SU-DHL-6 (cell line): ENCODE results near the gene NUDCD2.

Experiments
- EZH2phosphoT487 ChIP-seq: fragments of 200-600 bp; sonication (generic), shearing (Covaris generic); conservative IDR thresholded peaks from 2 replicates; pipeline ENCODE4 v1.6.1; 2018; ENCODE audit warnings: mild to moderate bottlenecking, antibody characterized with exemption, low read length, moderate library complexity, mixed read lengths
- TF ChIP-seq, protein P1 (sequence below): fragments of 200-600 bp; sonication (generic); IDR thresholded peaks from one replicate; pipeline ENCODE4 v1.5.1; 2017; ENCODE audit warnings: antibody characterized with exemption, mild to moderate bottlenecking, low read length, moderate library complexity; ENCODE audit not compliant: insufficient read depth, poor library complexity, severe bottlenecking

DNA sequence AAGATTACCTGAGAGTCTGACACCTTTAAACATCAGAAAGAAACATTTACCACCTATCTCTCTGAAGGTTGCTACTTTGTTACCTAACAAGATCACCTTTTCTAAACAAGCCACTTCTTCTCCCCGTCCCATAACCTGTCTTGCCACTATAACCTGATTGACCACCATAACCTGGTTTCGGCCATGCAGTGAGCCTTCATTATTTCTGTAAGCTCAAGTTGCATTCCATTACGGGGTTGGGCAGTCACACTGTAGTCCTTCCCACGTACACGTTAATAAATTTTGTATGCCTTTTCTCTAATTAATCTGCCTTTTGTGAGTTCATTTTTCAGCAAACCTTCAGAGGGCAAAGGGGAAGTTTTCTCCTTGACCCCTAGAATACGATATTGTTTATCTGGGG is 50.5 kb downstream of the NUDCD2 start:
- TF ChIP-seq, protein P1, sequence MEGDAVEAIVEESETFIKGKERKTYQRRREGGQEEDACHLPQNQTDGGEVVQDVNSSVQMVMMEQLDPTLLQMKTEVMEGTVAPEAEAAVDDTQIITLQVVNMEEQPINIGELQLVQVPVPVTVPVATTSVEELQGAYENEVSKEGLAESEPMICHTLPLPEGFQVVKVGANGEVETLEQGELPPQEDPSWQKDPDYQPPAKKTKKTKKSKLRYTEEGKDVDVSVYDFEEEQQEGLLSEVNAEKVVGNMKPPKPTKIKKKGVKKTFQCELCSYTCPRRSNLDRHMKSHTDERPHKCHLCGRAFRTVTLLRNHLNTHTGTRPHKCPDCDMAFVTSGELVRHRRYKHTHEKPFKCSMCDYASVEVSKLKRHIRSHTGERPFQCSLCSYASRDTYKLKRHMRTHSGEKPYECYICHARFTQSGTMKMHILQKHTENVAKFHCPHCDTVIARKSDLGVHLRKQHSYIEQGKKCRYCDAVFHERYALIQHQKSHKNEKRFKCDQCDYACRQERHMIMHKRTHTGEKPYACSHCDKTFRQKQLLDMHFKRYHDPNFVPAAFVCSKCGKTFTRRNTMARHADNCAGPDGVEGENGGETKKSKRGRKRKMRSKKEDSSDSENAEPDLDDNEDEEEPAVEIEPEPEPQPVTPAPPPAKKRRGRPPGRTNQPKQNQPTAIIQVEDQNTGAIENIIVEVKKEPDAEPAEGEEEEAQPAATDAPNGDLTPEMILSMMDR: no peak
- no peak for TF ChIP-seq EZH2phosphoT487
